Karpas-422 (cell line): Measurements from ENCODE around the gene CDK16. TPM values are rescaled to one million over a fixed set of nuclear protein-coding genes. Genes with fewer than 3 reads are reported as not detected.

ENCODE experiments used
- total RNA-seq: library from RNA; depleted of rRNA; stranded (reverse); fragments of >200 nt; shearing (Covaris generic); gene quantifications from 2 replicates; pipeline ENCODE4 v1.2.3, GENCODE V29; 2014; ENCODE audit warnings: low replicate concordance; rRNA removed

CDK16 gene
- total RNA-seq, 1 experiment from 2014 or later = 45.4 TPM

Other genes starting within 250 kb of the CDK16 start
- not detected in 2 replicates for gene RGN, start 140.2 kb upstream of the CDK16 start, total RNA-seq
- 122 and 154 TPM in 2 replicates for gene NDUFB11, start 74.0 kb upstream of the CDK16 start, total RNA-seq
- 32.5 and 47.0 TPM in 2 replicates for gene RBM10, start 73.5 kb upstream of the CDK16 start, total RNA-seq
- gene UBA1, start 24.9 kb upstream of the CDK16 start, total RNA-seq = 178 and 214 TPM in 2 replicates
- gene USP11, start 14.3 kb downstream of the CDK16 start, total RNA-seq = 30.9 and 40.7 TPM in 2 replicates
- 0.52 and 0.90 TPM in 2 replicates for gene ZNF157, start 151.9 kb downstream of the CDK16 start, total RNA-seq